ENCODE results near the gene HSD3B1.
"Not testable (repeated sequence)": the region's sequence is repeated elsewhere in the genome, so short reads cannot be mapped to it uniquely, and the experiment has no call there.

The HSD3B1 gene

GRCh38 chr1:119550381-119550780 is 43.4 kb downstream of the HSD3B1 start:
- TF ChIP-seq CTCF (conservative IDR thresholded peaks at IDR 0.05; ENCODE audit: low read depth, low read length): no peak
- no peak for DNase-seq (ENCODE audit: low read depth)
- H3K4me3 ChIP-seq (ENCODE audit: low read length): no peak overlapping the region

- no peak for DNase-seq (ENCODE audit: low read depth)
- no peak for TF ChIP-seq CTCF (conservative IDR thresholded peaks at IDR 0.05; ENCODE audit: low read depth, low read length)
- H3K4me3 ChIP-seq (ENCODE audit: low read length): no peak overlapping the region
Observed at GRCh38 chr1:119551218-119551617, 44.2 kb downstream of the HSD3B1 start.

DNA sequence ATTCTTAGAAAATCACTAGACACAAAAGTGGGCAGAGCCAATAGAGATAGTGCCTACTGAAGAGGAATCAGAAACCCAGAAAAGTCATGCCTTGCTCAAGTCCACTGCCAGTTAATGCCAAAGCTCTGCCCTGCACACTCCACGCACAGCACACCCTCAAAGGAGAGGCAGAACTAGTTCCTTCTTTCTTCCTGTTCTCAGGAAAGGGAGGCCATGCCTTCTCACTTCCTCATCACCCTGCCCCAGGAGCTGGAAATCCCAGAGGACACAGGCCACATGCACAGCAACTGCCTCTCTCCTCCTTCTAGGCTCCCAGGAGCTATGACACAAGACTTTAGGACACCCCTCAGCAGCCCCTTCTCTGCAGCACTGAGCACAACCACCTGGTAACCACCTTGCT is 45.6 kb downstream of the HSD3B1 start:
- not testable (repeated sequence) for H3K4me3 ChIP-seq (ENCODE audit: low read length); DNase-seq (ENCODE audit: low read depth)

GRCh38 chr1:119553302-119554071 is 46.5 kb downstream of the HSD3B1 start:
- peak; percentile 34 for DNase-seq (ENCODE audit: low read depth)
- H3K4me3 ChIP-seq (ENCODE audit: low read length): not testable (repeated sequence)

- TF ChIP-seq CTCF (conservative IDR thresholded peaks at IDR 0.05; ENCODE audit: low read depth, low read length): no peak
- no peak overlapping the region for H3K4me3 ChIP-seq (ENCODE audit: low read length)
- DNase-seq (ENCODE audit: low read depth): peak; percentile 95
Observed at GRCh38 chr1:119554183-119554582, 47.2 kb downstream of the HSD3B1 start.

DNA sequence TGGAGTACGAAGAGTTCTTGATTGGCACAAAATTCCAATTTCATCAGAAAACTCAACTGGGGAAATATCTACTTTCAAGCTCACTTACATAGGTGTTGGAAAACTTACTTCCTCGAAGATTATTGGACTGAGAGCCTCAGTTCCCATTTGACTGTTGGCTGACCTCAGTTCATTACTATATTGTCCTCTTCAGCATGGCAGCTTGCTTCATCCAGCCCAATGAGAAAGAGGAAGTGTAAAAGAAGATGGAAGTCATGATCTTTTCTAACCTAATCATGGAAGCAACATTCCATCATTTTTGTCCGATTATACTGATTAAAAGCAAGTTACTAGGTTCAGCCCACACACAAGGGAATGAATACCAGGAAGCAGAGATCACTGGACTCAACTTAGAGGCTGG is 49.4 kb downstream of the HSD3B1 start:
- no peak for DNase-seq (ENCODE audit: low read depth)
- no peak overlapping the region for H3K4me3 ChIP-seq (ENCODE audit: low read length)
- TF ChIP-seq CTCF (conservative IDR thresholded peaks at IDR 0.05; ENCODE audit: low read depth, low read length): no peak

DNA sequence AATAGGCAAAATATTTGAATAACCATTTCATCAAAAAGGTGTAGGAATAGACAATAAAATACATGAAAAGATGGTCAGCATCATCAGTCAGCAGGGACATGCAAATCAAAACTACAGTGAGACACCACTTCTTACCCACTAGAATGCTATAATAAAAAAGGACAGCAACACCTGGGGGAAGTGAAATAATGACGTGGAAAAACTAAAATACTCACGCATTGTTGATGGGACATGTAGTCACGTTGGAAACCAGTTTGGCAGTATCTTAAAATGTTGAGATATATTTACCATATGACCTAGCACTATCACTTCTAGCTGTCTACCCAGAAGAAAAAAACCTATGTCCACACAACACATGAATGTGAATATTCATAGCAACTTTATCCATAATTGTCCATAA is 53.4 kb downstream of the HSD3B1 start:
- H3K4me3 ChIP-seq (ENCODE audit: low read length); DNase-seq (ENCODE audit: low read depth): not testable (repeated sequence)

- no peak for DNase-seq (ENCODE audit: low read depth)
- TF ChIP-seq CTCF (conservative IDR thresholded peaks at IDR 0.05; ENCODE audit: low read depth, low read length): no peak
- H3K4me3 ChIP-seq (ENCODE audit: low read length): no peak overlapping the region
Observed at GRCh38 chr1:119564548-119564947, 57.5 kb downstream of the HSD3B1 start.
